Thyroid gland (tissue), 4 donors: ENCODE data around the gene TNFRSF25. TPM values are rescaled to one million over a fixed set of nuclear protein-coding genes. Genes with fewer than 3 reads are reported as not detected.

ENCODE experiments used
- DNase-seq, 2 donors: peaks; one replicate each; pipeline ENCODE4 v3.0.0-alpha.2; 2019
- H3K27ac ChIP-seq, 3 donors: fragments of 200-600 bp; sonication (generic); 1 replicate in 2 of 3; 2 replicates in 1 of 3; pipeline ENCODE4 v1.5.1; 2016 to 2019; ENCODE audit warnings: mild to moderate bottlenecking in 1 of 3, moderate library complexity in 1 of 3
- H3K27me3 ChIP-seq: fragments of 200-600 bp; sonication (generic); one replicate; pipeline ENCODE4 v1.5.1; 2019
- H3K36me3 ChIP-seq, 2 donors: fragments of 200-600 bp; sonication (generic); one replicate each; pipeline ENCODE4 v1.5.1; 2016 to 2019
- H3K4me1 ChIP-seq, 2 donors: fragments of 200-600 bp; sonication (generic); one replicate each; pipeline ENCODE4 v1.5.1; 2017 to 2019
- H3K4me3 ChIP-seq, 3 donors: fragments of 200-600 bp; sonication (generic); replicated peaks in 1 of 3; 1 replicate in 2 of 3; 2 replicates in 1 of 3; pipeline ENCODE4 v1.5.1; 2016; ENCODE audit warnings: mild to moderate bottlenecking in 1 of 3
- H3K9me3 ChIP-seq: fragments of 200-600 bp; sonication (generic); one replicate; pipeline ENCODE4 v1.5.1; 2017
- POLR2A ChIP-seq, 2 donors: fragments of 450-650 bp; IDR thresholded peaks; one replicate each; pipeline ENCODE4 v1.6.1; 2017; ENCODE audit warnings: antibody characterized with exemption in 2 of 2, mild to moderate bottlenecking in 2 of 2, moderate library complexity in 1 of 2
- WGBS, 2 donors: methylation state at CpG; one replicate each; pipeline ENCODE4 v1.1.5; 2017; 5-methylcytosine and 5-hydroxymethylcytosine counted together
- intact Hi-C: fragments of 100-400 bp; cut with DNase I; formaldehyde crosslinking; loops from one replicate; pipeline ENCODE4 v1.15.1; 2023
- total RNA-seq, 4 donors: library from RNA; depleted of rRNA; stranded (reverse); fragments of >200 nt; gene quantifications; one replicate each; pipeline ENCODE4 v1.2.3, GENCODE V29; 2016
- TF ChIP-seq, protein P1 (sequence below), 6 experiments: fragments of 200-600 bp in 3 of 6; fragments of 450-650 bp in 3 of 6; sonication (generic) in 3 of 6; IDR thresholded peaks; one replicate each; pipeline ENCODE4 v1.5.1; 2016 to 2019; ENCODE audit warnings: antibody characterized with exemption in 6 of 6, mild to moderate bottlenecking in 2 of 6, inconsistent platforms in 1 of 6, moderate library complexity in 1 of 6

The TNFRSF25 gene
- total RNA-seq, 4 donors from 2014 or later: 2.2 to 18.9 (median 10.7) TPM

DNA sequence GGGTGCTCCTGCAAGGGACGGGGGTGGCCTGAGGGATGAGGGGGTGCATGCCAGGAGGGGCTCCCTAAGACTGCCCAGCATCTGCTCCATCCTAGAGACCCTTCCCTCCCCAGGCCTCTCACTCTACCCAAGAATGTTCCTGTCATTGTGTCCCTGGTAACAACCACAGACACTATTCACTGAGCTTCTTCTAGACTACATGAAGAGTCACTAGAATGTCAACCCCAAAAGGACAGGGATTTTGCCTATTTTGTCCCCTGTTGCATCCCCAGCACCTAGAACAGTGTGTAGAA, 2.9 kb downstream of the TNFRSF25 start:
- Histone ChIP-seq H3K4me3 (no peak overlapping the region), H3K36me3 (no peaks in the 10 kb centered on the region), H3K27ac (no peak overlapping the region), H3K9me3 (no peaks in the 10 kb centered on the region), H3K4me1 (peaks cover 0 to 8% of the 10 kb centered on the region in 2 donors), H3K27me3 (no peaks in the 10 kb centered on the region)
- intact Hi-C loops: no loop called here
- DNase-seq: no peak
- TF ChIP-seq, protein P1, sequence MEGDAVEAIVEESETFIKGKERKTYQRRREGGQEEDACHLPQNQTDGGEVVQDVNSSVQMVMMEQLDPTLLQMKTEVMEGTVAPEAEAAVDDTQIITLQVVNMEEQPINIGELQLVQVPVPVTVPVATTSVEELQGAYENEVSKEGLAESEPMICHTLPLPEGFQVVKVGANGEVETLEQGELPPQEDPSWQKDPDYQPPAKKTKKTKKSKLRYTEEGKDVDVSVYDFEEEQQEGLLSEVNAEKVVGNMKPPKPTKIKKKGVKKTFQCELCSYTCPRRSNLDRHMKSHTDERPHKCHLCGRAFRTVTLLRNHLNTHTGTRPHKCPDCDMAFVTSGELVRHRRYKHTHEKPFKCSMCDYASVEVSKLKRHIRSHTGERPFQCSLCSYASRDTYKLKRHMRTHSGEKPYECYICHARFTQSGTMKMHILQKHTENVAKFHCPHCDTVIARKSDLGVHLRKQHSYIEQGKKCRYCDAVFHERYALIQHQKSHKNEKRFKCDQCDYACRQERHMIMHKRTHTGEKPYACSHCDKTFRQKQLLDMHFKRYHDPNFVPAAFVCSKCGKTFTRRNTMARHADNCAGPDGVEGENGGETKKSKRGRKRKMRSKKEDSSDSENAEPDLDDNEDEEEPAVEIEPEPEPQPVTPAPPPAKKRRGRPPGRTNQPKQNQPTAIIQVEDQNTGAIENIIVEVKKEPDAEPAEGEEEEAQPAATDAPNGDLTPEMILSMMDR (IDR thresholded peaks at IDR 0.05): no peak
- TF ChIP-seq POLR2A (IDR thresholded peaks at IDR 0.05): no peak
- 100% methylated on average over 1 of the region's 1 CpG for WGBS, 2 donors

DNA sequence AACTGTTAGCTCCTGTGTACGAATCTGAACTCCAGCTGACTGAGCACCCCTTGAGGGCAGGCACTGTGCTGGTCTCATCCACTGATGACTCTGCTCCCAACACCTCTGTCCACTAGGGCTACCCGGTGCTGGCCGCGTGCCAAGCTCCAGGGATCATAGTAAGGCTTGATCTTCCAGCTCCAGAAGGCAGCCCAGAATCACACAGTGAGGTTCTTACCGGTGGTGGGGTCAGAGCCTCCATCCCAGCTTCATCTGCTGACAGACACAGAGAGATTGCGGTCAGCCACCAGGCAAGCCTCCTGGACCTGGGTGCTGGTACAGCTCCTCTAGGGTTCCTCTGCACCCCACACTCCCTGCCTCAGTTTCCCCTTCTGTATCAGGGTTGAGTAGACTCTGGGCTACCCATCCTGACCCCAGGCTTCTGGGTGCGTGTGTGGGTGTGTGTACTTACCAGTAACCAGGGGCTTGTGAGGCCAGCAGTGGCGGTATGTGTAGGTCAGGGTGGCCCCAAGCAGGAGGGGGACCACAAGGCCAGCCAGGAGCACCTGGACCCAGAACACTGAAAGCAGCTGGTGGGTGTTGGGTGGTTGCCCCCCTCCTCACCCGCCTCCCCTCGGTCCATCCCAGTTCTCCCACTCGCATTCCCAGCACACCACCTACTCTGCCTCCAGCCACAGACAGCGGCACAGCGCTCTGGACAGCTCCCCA, 3.4 kb downstream of the TNFRSF25 start:
- Histone ChIP-seq H3K9me3 (no peaks in the 10 kb centered on the region), H3K27me3 (no peaks in the 10 kb centered on the region), H3K36me3 (no peaks in the 10 kb centered on the region), H3K27ac (no peak overlapping the region), H3K4me1 (peaks cover 0 to 8% of the 10 kb centered on the region in 2 donors), H3K4me3 (no peak overlapping the region)
- TF ChIP-seq POLR2A (IDR thresholded peaks at IDR 0.05): no peak
- TF ChIP-seq, protein P1 (IDR thresholded peaks at IDR 0.05): no peak
- intact Hi-C loops: no loop called here
- WGBS, 2 donors: 87 to 89% methylated on average over 10 to 11 of the region's 13 CpGs
- DNase-seq: no peak

DNA sequence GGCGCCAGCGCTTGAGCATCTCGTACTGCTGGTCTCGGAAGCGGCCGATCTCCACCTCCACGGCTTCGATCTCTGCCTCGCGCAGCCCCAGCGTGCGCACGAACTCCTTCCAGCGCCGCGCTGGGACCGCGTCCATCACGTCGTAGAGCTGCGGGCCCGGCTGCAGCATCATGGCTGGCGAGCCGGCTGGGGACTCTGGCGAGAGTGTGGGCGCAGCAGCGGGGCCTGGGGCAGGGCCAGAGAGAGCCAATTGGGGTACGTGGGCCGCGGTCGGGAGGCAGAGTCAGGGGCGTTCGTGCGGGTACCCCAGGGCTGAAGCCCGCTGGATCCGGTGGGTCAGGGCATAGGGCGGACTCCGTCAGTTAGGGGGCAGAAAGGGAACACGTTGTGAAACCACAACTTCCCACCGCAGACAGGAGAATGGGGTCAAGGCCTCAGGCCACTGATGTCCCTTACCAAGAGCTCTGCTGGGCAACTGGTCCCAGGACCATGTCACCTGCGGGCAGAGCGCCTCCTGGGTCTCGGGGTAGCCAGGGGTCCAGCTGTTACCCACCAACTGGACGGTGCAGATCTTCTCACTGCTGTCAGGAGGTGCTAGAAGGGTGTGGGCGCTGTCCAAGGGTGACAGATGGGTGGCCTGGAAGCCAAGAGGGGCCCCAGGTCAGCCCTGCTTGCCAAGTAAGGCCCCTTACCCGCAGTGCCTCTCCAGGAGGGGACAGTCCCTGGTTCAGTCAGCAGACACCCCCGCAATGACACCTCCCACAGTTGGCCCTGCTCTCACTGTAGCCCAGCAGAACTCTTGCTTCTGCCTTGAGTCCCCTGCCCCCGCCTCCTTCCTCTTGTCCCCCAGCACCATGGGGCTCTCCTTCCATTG, 4.2 kb downstream of the TNFRSF25 start:
- peaks cover 0 to 8% of the 10 kb centered on the region in 2 donors for H3K4me1 ChIP-seq
- no peak for TF ChIP-seq POLR2A (IDR thresholded peaks at IDR 0.05)
- TF ChIP-seq, protein P1 (IDR thresholded peaks at IDR 0.05): no peak
- H3K4me3 ChIP-seq: no peak overlapping the region
- H3K27me3 ChIP-seq: no peaks in the 10 kb centered on the region
- DNase-seq: no peak
- intact Hi-C loops: no loop called here
- WGBS, 2 donors: 88% methylated on average over 35 to 36 of the region's 48 CpGs
- no peaks in the 10 kb centered on the region for H3K36me3 ChIP-seq
- H3K9me3 ChIP-seq: no peaks in the 10 kb centered on the region
- H3K27ac ChIP-seq: no peak overlapping the region

DNA sequence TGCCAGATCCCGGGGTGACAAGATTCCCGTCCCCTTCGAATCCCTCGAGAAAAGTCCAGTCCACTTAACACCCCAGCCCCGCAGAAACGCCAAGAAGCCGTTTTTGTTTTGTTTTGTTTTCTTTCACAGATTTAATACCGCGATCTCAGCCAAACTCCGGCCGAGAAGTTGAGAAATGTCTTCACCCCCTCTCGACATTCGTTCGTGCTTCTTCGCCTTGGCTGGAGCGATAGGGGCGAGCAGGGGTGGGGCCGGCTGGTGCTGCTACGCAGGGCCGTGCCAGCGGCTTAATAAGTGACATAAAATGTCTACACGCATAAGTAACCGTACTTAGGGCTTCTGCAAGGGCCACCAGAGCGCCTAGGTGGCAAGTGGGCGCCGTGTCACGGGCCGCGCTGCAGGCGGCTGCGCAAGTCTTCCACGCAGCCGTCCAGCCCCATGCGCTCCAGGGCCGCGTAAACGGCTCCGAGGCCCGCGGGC, 4.9 kb downstream of the TNFRSF25 start:
- Histone ChIP-seq H3K27me3 (no peaks in the 10 kb centered on the region), H3K36me3 (no peaks in the 10 kb centered on the region), H3K27ac (no peak overlapping the region), H3K9me3 (no peaks in the 10 kb centered on the region), H3K4me1 (peaks cover 0 to 8% of the 10 kb centered on the region in 2 donors), H3K4me3 (no peak overlapping the region)
- intact Hi-C loops: no loop called here
- no peak for DNase-seq
- TF ChIP-seq, protein P1 (IDR thresholded peaks at IDR 0.05): no peak
- TF ChIP-seq POLR2A (IDR thresholded peaks at IDR 0.05): no peak
- WGBS, 2 donors: 60 to 62% methylated on average over 24 to 35 of the region's 40 CpGs
